ENCODE results near the gene IGFL4.
"Not testable (repeated sequence)": the region's sequence is repeated elsewhere in the genome, so short reads cannot be mapped to it uniquely, and the experiment has no call there.

The IGFL4 gene

GRCh38 chr19:46040952-46041500, at the start of gene IGFL4:
Gene IGFL4 (minus strand): TSS chr19:46041002. CDS start chr19:46040962, 40 bp downstream.
- no peak for DNase-seq

GRCh38 chr19:46090444-46090843, 49.6 kb upstream of the IGFL4 start:
- no peak for DNase-seq

- DNase-seq: no peak
Measured at GRCh38 chr19:46089432-46089831, 48.6 kb upstream of the IGFL4 start.

GRCh38 chr19:46088101-46088500, 47.3 kb upstream of the IGFL4 start:
- DNase-seq: no peak

- no peak for DNase-seq
Measured at GRCh38 chr19:46085888-46086287, 45.1 kb upstream of the IGFL4 start.

- DNase-seq: no peak
Measured at GRCh38 chr19:46082728-46083050, 41.9 kb upstream of the IGFL4 start.

GRCh38 chr19:46081928-46082727, 41.3 kb upstream of the IGFL4 start:
- no peak for DNase-seq

- no peak for DNase-seq
Measured at GRCh38 chr19:46080561-46080960, 39.8 kb upstream of the IGFL4 start.

- no peak for DNase-seq
Measured at GRCh38 chr19:46079576-46079975, 38.8 kb upstream of the IGFL4 start.

- not testable (repeated sequence) for DNase-seq
Measured at GRCh38 chr19:46078573-46079332, 38.0 kb upstream of the IGFL4 start.

GRCh38 chr19:46077815-46078167, 37.0 kb upstream of the IGFL4 start:
- DNase-seq: no peak

- no peak for DNase-seq
Measured at GRCh38 chr19:46076951-46077814, 36.4 kb upstream of the IGFL4 start.

- no peak for DNase-seq
Measured at GRCh38 chr19:46076031-46076880, 35.5 kb upstream of the IGFL4 start.

GRCh38 chr19:46073268-46073922, 32.6 kb upstream of the IGFL4 start:
- no peak for DNase-seq

GRCh38 chr19:46069806-46070341, 29.1 kb upstream of the IGFL4 start:
- no peak for DNase-seq

- DNase-seq: no peak
Measured at GRCh38 chr19:46068345-46069258, 27.8 kb upstream of the IGFL4 start.

- no peak for DNase-seq
Measured at GRCh38 chr19:46067691-46068090, 26.9 kb upstream of the IGFL4 start.

GRCh38 chr19:46066471-46066870, 25.7 kb upstream of the IGFL4 start:
- no peak for DNase-seq

- DNase-seq: no peak
Measured at GRCh38 chr19:46065486-46066071, 24.8 kb upstream of the IGFL4 start.

- no peak for DNase-seq
Measured at GRCh38 chr19:46063201-46063600, 22.4 kb upstream of the IGFL4 start.
